ENCODE results near the gene DISP1. TPM values are rescaled to one million over a fixed set of nuclear protein-coding genes. Genes with fewer than 3 reads are reported as not detected.

The DISP1 gene
- total and polyA plus RNA-seq, 2 donors from 2014 or later: 7.0 to 17.5 TPM

- no peak overlapping the region for H3K9ac ChIP-seq (ENCODE audit: low read length in 3 of 3)
- DNase-seq (no peak), FAIRE-seq (no peak)
- no peaks in the 10 kb centered on the region for H3K36me3 ChIP-seq (ENCODE audit: control insufficient read depth in 2 of 3, insufficient read depth in 3 of 3, low read length in 3 of 3)
- H3K4me3 ChIP-seq (ENCODE audit: low read length in 3 of 3): no peak overlapping the region
- H3K9me3 ChIP-seq (ENCODE audit: control insufficient read depth in 2 of 3, insufficient read depth in 1 of 3, low read length in 3 of 3): no peaks in the 10 kb centered on the region
- no peak for TF ChIP-seq CTCF (IDR thresholded peaks at IDR 0.05; ENCODE audit: borderline replicate concordance, extremely low read depth, insufficient read depth)
- H3K27me3 ChIP-seq (ENCODE audit: control insufficient read depth, insufficient read depth, low read length): no peaks in the 10 kb centered on the region
- H3K27ac ChIP-seq (ENCODE audit: low read depth in 2 of 2, low read length in 2 of 2): no peak overlapping the region
- H3K4me1 ChIP-seq (ENCODE audit: control insufficient read depth in 2 of 3, insufficient read depth in 2 of 3, low read depth in 1 of 3, low read length in 3 of 3): no peaks in the 10 kb centered on the region
- intact Hi-C loops (cut with DNase I): no loop called here
Measured at GRCh38 chr1:222852326-222852725, 37.5 kb downstream of the DISP1 start.

GRCh38 chr1:222861062-222861461 lies 46.2 kb downstream of the DISP1 start:
- Histone ChIP-seq H3K4me3 (ENCODE audit: low read length in 3 of 3) (no peak overlapping the region), H3K36me3 (ENCODE audit: control insufficient read depth in 2 of 3, insufficient read depth in 3 of 3, low read length in 3 of 3) (no peaks in the 10 kb centered on the region), H3K4me1 (ENCODE audit: control insufficient read depth in 2 of 3, insufficient read depth in 2 of 3, low read depth in 1 of 3, low read length in 3 of 3) (no peaks in the 10 kb centered on the region), H3K9me3 (ENCODE audit: control insufficient read depth in 2 of 3, insufficient read depth in 1 of 3, low read length in 3 of 3) (peaks cover 0 to 3% (median 0%) of the 10 kb centered on the region in 3 donors), H3K9ac (ENCODE audit: low read length in 3 of 3) (no peak overlapping the region), H3K27ac (ENCODE audit: low read depth in 2 of 2, low read length in 2 of 2) (no peak overlapping the region), H3K27me3 (ENCODE audit: control insufficient read depth, insufficient read depth, low read length) (no peaks in the 10 kb centered on the region)
- DNase-seq: peak in 1 of 5 donors; percentile 1
- TF ChIP-seq CTCF (IDR thresholded peaks at IDR 0.05; ENCODE audit: borderline replicate concordance, extremely low read depth, insufficient read depth): no peak
- intact Hi-C loops (cut with DNase I): no loop called here
- no peak for FAIRE-seq

Other genes starting within 250 kb of the DISP1 start
- gene TAF1A, start 225.1 kb upstream of the DISP1 start, total RNA-seq: 8.2 TPM
- 1.9 TPM for gene TAF1A, start 225.1 kb upstream of the DISP1 start, polyA plus RNA-seq (ENCODE audit: insufficient read depth, low read depth, low replicate concordance)
- gene MIA3, start 196.9 kb upstream of the DISP1 start, total RNA-seq: 51.5 TPM
- 19.1 TPM for gene MIA3, start 196.9 kb upstream of the DISP1 start, polyA plus RNA-seq (ENCODE audit: insufficient read depth, low read depth, low replicate concordance)
- gene AIDA, start 102.5 kb upstream of the DISP1 start, total RNA-seq: 73.7 TPM
- gene AIDA, start 102.5 kb upstream of the DISP1 start, polyA plus RNA-seq (ENCODE audit: insufficient read depth, low read depth, low replicate concordance): 41.4 TPM
- 52.1 TPM for gene BROX, start 102.5 kb upstream of the DISP1 start, total RNA-seq
- gene BROX, start 102.5 kb upstream of the DISP1 start, polyA plus RNA-seq (ENCODE audit: insufficient read depth, low read depth, low replicate concordance): 18.0 TPM
- 1.1 TPM for gene FAM177B, start 77.8 kb upstream of the DISP1 start, total RNA-seq
- not detected for gene FAM177B, start 77.8 kb upstream of the DISP1 start, polyA plus RNA-seq (ENCODE audit: insufficient read depth, low read depth, low replicate concordance)